Fibroblast of peridontal ligament (primary cell): ENCODE measurements around the gene GMDS.

ENCODE experiments used
- DNase-seq: peaks from one replicate; pipeline ENCODE4 v3.0.0-alpha.2; 2010; ENCODE audit errors: extremely low read depth

The GMDS gene

DNA sequence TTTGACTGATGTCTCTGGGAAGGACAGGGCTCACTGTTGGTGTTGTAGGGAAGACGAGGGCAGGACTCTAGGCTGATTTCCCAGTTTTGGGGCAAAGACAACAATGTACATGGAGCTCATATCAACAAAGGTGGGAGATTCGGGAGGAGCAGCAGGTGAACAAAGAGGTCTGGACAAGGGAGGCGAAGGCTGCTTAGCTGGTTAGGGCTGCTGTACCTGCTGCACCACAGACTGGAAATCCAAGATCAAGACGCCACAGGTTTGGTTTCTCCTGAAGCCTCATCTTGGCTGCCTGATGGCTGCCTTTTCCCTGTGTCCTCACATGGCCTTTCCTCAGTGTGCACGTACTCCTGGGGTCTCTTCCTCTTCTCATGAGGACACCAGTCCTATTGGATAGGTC, 348.5 kb downstream of the GMDS start:
- no peak for DNase-seq

GRCh38 chr6:1895721-1896120, 349.7 kb downstream of the GMDS start:
- peak; percentile 23 for DNase-seq

DNA sequence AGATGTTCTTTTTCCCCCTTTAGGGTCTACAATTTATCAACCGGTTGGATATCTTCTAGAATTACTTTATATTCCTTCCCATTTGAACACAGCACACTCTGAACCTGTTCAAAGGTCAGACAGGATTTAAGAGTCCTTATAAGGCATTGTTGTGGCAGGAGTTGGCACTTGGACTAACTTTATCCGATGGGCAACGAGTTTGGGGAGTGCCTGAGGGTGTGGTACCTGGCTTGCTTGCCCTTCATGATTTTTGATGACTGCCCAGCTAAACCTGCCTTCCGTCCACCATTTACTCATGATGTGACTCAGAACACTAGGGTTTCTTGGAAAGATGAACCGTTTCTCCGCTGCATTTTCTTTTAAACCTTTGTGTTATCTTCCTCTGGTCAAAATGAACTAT, 350.5 kb downstream of the GMDS start:
- no peak for DNase-seq

GRCh38 chr6:1893470-1894130, 351.8 kb downstream of the GMDS start:
- DNase-seq = no peak

DNA sequence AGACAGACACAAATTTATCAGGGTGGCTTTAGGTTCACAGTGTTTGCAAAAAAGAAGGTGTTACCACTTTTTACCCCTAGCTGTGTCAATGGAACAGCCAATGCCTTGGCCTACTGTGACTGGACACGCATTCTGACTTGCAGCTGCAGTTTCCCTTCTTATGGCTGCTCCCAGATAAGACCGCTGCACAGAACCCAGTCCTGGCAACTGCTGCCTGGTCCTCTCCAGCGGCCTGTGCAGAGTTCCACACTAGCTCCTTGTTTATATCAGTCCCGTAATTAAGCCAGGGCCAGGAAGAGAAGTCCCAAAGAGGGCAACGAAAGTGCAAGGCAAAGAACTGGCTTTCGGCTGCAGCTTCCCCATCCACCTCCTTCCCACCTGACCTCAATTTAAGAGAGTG, 352.7 kb downstream of the GMDS start:
- DNase-seq = no peak

DNA sequence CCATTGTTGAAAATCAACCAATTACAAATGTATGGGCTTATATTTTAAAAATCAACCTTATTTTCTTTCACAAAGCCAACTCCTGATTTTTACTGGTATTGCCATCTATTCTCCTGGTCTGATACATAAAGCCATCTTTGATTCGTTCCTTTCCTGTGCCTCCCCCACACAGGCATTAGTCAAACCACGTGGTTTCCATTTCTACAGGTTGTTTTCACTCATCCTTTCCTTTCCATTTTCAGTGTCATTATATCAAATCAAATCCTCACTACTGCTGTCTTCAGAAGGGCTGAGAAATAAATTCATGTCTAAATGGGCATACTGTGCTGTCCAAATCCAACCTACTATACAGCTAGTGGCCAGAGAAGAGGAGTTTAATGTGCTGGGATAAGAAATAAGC, 354.4 kb downstream of the GMDS start:
- DNase-seq = no peak

DNA sequence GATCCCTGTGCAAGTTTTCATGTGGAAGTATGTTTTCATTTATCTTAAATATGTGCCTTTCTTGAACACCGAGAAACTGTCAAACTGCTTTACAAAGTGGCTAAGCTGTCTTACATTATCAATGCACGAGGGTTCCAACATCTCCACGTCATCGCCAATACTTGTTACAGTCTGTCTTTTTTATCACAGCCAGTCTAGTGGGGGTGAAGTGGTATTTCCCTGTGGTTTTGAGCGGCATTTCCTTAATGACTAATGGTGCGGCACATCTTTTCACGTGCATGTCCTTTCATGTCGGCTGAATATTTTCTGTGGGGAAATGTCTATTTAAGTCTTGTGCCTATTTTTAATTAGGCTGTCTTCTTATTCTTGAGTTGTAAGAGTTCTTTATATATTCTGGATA, 355.3 kb downstream of the GMDS start:
- DNase-seq = no peak

DNA sequence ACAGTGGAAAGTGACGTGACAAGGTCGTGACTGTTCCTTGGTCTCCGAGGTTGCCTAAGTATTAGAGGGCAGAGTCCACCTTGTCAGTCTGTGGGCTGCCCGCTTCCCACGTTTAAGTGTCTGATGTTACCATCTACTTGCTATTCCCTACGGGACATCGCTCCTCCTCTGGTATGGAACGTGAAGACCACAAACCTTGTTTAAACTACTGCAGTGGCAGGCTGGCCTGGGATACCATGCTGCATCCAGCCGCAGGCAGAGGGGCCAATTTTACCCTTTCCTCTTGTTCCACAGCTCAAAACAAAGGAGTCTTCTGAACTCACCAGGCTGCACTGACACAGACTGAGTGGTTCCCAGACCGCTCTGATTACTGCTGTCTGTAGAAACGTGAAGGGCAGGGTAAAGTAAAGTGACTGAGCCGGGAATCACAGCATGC, 359.8 kb downstream of the GMDS start:
- DNase-seq = peak; percentile 15

DNA sequence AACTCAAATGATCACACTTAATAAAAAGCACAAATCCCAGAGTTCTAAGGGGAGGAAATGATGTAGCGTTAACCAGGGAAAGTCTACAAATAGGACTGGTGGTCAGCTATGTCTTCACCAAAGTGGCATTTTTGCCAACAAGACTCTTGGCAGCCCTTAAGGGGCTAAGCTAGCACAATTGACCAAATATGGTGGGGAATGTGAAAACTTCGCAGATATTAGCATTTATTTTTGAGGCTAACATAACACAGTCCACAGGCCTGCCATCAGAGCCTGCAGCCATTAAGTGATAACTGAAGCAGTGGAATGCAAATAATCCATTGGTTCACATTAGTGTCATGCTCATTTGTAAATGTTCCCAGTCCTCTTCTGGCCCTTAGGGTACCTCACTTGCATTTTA, 361.1 kb downstream of the GMDS start:
- DNase-seq = no peak

GRCh38 chr6:1878330-1878729, 367.1 kb downstream of the GMDS start:
- no peak for DNase-seq

GRCh38 chr6:1873781-1874180, 371.6 kb downstream of the GMDS start:
- no peak for DNase-seq

DNA sequence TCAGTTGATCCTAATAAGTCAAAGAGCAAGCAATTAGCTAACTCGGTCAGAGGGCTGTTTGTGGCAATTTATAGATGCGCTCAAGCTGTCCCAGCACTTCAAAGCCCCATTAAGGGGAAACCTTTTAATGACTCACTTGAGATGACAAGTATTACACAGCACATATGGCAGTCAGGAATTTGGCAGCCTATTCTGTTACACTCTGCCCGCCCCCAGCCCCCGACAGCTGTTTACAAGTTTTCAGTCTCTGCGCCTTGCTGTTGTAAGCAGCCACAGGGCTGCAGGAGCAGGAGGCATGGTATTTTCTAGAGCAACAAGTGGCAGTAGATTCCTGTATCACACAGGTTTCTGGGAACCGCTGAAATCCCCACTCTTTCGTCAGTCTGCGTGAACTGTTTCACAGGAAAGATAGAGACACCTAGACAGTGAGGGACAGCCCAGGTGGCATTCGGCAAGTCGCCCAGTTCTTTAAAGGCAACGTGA, 372.7 kb downstream of the GMDS start:
- DNase-seq = no peak

GRCh38 chr6:1871724-1872315, 373.6 kb downstream of the GMDS start:
- DNase-seq = no peak

DNA sequence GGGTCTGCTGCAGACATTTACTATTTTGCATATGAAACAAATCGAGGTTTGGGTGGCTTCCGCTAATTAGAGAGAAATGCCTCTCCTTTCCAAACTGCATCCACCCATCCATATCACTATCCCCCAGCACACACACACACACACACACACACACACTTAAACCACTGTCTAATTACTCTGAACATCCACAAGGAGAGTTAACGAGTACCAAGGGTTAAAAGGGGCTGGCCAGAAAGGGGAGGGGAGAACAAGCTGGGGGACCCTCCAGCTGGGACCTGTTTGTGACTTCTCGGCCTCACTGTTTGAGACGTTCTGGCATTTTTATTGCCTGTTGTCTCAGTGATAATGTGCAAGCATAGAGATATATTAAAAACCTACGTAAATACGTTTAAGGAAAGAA, 374.5 kb downstream of the GMDS start:
- DNase-seq = no peak

- DNase-seq = no peak
Observed at GRCh38 chr6:1870251-1870650, 375.2 kb downstream of the GMDS start.

DNA sequence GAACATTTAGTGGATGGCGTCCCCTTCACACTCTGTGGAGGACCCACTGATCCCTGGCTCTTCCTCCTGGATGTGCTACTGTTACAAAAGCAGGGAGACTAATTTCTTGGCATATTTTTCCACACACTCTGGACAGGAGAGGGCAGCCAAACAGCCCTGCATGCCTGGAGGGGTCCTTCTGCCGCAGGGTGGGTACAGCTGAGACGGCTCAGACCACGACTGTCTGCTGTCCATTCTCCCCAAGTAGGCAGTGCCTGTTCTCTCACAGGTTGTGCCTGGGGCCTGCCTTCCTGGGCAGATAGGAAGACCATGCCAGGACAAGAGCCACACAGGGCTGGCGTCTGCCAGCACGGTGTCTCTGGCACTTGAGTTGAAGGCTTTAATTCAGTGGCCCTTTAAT, 375.6 kb downstream of the GMDS start:
- DNase-seq = no peak

DNA sequence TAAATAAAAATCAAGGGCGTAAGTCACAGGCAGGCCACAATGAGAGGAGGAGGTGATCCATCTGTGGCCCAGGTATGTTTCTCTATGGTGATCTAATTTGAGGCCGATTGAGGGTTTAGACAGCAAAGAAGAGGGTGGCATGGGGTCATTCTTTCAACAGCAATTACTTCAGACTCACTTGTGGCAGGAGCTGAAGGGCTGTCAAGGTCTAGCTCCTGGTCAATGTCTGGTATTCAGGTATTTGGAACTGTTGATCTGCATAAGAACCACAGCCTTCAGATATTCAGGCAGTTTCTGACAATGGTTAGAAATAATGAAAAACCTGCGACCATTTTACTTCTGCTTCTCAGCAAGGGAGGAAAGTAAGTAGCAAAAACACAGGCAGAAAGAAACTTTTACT, 376.1 kb downstream of the GMDS start:
- no peak for DNase-seq

- DNase-seq = no peak
Observed at GRCh38 chr6:1868561-1869261, 376.7 kb downstream of the GMDS start.

- no peak for DNase-seq
Observed at GRCh38 chr6:1867197-1867596, 378.2 kb downstream of the GMDS start.

- DNase-seq = no peak
Observed at GRCh38 chr6:1865585-1865984, 379.8 kb downstream of the GMDS start.

DNA sequence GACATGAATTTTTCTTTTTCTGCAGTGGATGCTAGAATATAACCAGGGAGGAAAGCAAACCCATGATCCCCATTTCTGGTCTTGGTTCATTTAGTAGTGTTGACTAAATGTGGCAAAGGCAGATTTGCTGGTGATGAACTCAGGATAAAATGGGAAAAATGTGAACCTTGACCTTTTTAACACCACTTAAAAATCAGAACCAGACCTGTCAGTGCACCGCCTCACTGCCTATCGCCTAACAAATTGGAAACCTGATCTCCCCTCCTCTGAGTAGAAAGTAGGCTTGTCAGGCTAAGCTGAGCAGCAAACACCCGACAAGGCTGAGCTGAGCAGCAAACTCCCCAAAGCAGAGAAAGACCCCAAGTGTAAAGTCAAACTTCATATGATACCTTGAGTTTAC, 380.9 kb downstream of the GMDS start:
- DNase-seq = peak; percentile 43

DNA sequence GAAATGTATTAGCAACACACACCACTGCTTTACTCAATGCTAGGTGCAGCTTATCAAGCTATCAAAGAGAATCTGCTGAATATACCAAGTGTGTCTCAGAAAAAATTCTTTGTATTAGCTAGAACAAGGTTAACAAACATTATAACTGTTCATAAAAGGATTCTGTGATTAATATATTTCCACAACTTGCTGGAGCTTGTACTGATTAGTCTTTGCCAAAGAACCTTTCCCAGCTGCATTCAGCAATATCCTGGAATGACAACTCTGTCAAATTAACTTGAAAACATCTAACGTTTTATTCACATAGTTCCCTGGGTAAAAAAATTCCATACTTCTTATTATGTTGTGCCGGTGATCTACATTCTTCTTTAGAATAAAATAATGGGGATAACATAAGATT, 383.0 kb downstream of the GMDS start:
- no peak for DNase-seq

DNA sequence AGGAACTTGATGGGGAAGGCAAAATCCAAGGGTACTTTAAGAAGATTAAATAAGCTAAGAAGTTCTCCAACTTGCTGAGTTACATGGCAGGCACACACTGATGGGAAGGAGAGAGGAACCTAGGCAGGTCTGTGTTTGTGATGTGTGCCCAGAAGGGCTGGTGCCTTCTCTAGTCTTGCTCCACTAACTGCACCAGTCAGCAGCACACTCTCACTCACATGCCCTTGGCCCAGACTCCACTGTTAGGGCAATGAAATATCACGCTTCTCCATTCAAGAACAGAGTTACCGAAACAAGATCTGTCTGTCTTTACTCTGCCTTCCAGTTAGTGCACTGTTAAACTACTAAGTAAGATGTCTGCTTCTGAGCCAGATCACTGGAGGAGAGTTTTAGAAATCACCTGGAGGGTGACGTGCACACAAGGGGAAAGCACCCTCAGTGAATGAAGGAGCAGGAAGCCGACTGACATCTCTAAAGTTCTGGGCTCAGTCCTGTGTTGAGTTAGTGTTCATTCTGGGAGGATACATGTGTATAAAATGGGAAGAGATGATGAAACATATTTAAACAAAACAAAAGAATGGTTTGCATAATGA, 384.6 kb downstream of the GMDS start:
- DNase-seq = no peak
